GM18907 (cell line): ENCODE measurements around the gene SH3TC2.

Experiments used
- ATAC-seq: cut with Tn5 transposase; IDR thresholded peaks from one replicate; pipeline ENCODE4 v1.9.1; 2021; ENCODE audit warnings: mild to moderate bottlenecking, moderate library complexity; ENCODE audit not compliant: unreplicated experiment

SH3TC2 gene

GRCh38 chr5:149061341-149061740 is 1.5 kb downstream of the SH3TC2 start:
- no peak for ATAC-seq

DNA sequence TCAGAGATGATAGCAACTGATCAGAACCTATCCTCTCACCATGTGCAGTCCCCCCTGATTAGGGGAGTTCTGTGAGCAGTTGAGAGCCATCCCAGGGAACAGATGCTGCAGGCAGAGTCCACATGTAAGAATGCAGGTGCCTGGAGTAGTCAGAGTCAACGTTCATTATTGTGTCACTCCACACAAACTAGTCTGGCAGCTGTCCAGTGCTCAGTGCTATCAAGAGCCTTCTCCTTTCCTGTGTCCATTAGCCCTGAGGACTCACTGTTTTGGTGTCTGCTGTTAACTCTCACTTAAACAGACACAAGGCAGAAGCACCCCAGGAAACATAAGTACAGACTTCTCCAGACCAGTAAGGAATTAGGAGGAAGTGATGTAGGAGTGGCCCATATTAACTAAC is 2.5 kb downstream of the SH3TC2 start:
- ATAC-seq, result no peak

DNA sequence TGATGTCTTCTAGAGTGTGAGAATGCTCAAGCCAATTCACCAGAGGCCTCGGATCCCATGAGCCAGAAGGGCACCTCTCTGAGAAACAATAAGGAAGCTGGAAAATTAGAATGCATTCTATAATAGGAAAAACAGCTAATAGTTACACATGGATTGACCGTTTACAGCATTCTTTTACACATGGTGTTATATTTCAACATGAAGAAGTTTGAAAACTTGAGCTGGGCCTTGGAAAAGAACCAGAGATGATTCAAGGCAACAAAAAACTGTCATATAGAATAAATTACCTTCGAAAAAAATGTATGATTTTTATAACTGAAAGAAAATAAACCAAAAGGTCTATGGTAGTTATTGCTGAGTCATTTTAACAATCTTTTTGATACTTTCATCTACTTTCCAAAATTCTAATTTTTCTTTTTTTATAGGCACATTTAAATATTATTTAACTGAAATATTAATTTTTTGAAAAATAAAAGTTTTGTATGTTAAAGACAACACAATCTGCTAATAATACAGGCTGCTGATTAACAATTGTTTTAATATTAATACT is 6.2 kb downstream of the SH3TC2 start:
- ATAC-seq, result no peak

DNA sequence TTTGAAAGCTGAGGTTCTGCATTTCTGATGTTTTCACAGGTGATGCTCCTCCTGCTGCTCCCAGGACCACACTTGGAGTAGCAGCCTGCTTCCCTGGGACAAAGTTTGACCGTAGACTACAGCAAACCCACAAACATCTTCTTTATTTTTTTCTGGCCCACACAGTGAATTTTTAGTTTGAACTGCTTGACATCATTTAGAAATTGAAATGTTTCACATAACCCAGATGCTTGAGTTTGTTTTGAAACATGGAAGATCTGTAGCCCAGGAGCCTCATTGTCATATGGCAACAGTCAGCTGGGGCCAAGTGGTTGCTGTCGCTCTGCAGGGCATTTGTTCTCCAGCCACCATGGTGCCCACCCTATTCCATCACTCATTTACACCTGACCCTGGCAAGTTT is 8.4 kb downstream of the SH3TC2 start:
- no peak for ATAC-seq

GRCh38 chr5:149053072-149053695 is 9.7 kb downstream of the SH3TC2 start:
- no peak for ATAC-seq

DNA sequence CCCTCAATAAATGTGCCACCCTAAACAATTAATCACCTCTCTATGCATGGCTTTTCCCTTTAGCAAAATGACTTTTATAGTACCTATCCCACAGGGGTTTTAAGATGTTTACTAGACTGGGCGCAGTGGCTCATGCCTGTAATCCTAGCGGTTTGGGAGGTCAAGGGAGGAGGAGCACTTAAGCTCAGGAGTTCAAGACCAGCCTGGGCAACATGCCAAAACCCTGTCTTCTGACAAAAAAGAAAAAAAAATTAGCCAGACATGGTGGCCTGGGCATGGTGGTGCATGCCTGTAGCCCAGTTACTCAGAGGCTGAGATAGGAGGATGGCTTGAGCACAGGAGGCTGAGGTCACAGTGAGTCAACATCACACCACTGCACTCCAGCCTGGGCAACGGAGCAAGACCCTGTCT is 13.5 kb downstream of the SH3TC2 start:
- ATAC-seq, result no peak

GRCh38 chr5:149048811-149049210 is 14.1 kb downstream of the SH3TC2 start:
- no peak for ATAC-seq

DNA sequence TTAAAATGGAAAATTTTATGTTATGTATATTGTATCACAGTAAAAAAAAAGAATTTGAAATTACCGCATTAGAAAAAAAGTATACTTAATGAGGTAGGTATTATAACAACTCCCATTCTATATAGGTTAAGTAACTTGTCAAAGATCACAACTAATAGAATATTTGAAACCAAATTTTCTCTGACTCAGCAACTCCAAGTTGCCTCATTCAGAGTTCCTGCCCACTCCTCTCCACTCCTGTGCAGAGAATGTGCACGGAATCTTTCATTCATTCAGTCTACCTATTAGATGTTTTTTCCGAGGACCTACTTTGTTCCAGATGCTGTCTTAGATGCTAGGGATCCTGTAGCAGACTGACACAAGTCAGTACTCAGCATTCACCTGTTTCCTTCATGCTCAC is 15.4 kb downstream of the SH3TC2 start:
- no peak for ATAC-seq

- ATAC-seq, result no peak
These were observed 16.5 kb downstream of the SH3TC2 start for GRCh38 chr5:149046196-149046829.

DNA sequence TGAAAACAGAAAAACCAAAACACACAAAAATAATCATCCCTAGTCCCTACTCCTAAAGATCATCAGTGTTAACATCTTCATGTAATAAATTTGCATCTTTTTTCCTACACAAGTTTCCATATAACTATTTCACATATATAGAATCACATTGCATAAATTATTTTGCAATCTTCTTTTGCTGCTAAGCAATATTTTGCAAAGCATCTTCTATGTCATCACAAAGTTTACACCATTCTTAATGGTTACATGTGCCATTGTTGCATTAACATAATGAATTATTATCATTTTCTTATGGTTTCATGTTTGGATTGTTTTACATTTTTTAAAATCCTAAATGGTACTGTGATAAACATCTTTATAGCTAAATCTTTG is 17.8 kb downstream of the SH3TC2 start:
- ATAC-seq, result no peak

- ATAC-seq, result no peak
These were observed 18.3 kb downstream of the SH3TC2 start for GRCh38 chr5:149044453-149045088.

- no peak for ATAC-seq
These were observed 19.2 kb downstream of the SH3TC2 start for GRCh38 chr5:149043641-149044040.

DNA sequence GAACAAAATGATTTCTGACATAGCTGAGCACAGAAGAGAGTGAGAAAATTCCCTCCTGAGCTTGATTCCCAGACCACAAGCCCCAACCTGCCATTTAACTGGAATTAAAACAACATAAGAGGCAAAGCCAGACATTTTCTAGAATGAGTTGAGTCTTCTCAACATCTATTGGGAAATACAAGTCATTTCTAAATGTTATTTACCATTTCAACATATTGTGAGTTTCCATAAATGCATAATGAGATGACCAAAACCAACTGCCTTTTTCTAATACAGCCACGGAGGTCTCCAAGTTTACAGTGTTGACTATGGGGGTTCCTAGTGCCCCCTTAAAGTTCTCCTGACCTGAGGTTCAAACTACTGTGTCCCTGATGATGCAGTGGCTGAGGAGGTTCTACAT is 20.0 kb downstream of the SH3TC2 start:
- ATAC-seq, result no peak

GRCh38 chr5:149041242-149041641 is 21.6 kb downstream of the SH3TC2 start:
- no peak for ATAC-seq

- ATAC-seq, result no peak
These were observed 22.4 kb downstream of the SH3TC2 start for GRCh38 chr5:149040421-149040820.

- no peak for ATAC-seq
These were observed 23.4 kb downstream of the SH3TC2 start for GRCh38 chr5:149039506-149039905.

GRCh38 chr5:149038336-149039080 is 24.4 kb downstream of the SH3TC2 start:
- ATAC-seq, result no peak

DNA sequence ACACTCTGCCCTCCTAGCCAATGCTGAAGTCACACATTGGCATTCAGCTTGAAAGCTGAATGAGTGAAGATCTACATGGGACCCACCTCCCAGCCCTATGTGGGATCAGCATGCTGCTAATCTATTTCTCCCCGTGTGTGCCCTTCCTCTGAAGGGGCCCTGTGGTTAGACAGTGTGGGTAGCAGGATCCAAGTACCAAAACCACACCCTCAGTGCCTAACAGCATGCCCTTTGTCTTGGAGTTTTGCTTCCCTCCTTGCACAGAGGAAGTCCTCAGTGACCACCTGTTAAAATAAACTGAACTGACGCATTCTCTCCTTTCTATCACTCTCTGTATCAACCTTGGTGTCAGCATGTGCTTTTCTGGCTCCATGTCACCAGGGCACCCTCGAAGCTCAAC is 25.0 kb downstream of the SH3TC2 start:
- peak; percentile 68 for ATAC-seq

DNA sequence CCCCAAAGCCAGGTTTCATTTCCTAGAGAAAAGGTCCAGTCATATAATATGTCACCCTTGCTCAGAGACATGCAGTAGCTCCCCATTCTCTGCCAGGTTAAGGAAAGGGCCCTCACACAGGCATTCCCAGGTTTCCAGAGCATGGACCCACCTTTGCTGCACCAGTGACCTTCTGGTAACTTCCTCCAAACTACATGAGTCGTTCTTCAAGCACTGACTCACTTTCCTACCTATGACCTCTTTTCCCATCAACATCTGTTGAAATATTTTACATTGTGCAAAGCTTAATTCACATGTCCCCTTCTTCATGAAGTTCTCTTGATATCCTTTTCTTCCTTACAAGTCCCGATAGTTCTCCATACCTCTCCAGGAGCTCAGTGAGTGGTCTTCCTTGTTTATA is 25.9 kb downstream of the SH3TC2 start:
- no peak for ATAC-seq

DNA sequence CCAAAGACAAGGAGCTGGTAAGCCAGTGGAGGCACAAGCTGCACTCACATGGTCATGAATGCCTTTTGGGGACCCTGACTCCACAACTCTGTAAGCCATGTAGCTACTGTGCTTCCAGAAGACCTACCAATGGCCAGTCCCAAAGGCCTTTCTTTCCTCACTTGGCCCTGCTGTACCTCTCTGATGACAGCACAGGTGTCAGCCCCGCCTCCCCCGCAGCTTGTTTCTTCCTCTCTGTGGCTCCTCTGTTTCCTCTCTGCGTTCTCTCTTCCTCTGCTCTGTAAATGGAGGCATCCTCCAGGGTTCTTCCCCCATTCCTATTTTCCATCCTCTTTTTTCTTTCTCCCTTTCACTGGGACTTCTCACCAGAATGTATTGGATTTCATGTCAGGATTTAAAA is 26.7 kb downstream of the SH3TC2 start:
- no peak for ATAC-seq

- ATAC-seq, result peak; percentile 85
These were observed 27.5 kb downstream of the SH3TC2 start for GRCh38 chr5:149035372-149035790.
